Hepatocyte (in vitro differentiated cells): ENCODE measurements around the gene PAOX. TPM values are rescaled to one million over a fixed set of nuclear protein-coding genes. Genes with fewer than 3 reads are reported as not detected.
A peak's percentile ranks its signal among the peaks of the same experiment; 100 is the strongest.
"Not testable (repeated sequence)": the region's sequence is repeated elsewhere in the genome, so short reads cannot be mapped to it uniquely, and the experiment has no call there.

Source experiments
- DNase-seq: peaks from one replicate; pipeline ENCODE4 v3.0.0-alpha.2; 2016; ENCODE audit warnings: low spot score
- H2AFZ ChIP-seq: fragments of 200-600 bp; sonication (generic); 2 replicates; pipeline ENCODE4 v1.6.0; 2016; ENCODE audit warnings: antibody characterized with exemption, mild to moderate bottlenecking
- H3K27ac ChIP-seq: fragments of 200-600 bp; sonication (generic); 2 replicates; pipeline ENCODE4 v1.5.1; 2016; ENCODE audit warnings: mild to moderate bottlenecking
- H3K27me3 ChIP-seq: fragments of 200-600 bp; sonication (generic); 2 replicates; pipeline ENCODE4 v1.6.1; 2016
- H3K36me3 ChIP-seq: fragments of 200-600 bp; sonication (generic); replicated peaks from 2 replicates; pipeline ENCODE4 v1.5.1; 2016; ENCODE audit warnings: low read depth; ENCODE audit not compliant: insufficient read depth
- H3K4me1 ChIP-seq: fragments of 200-600 bp; sonication (generic); 2 replicates; pipeline ENCODE4 v1.5.1; 2016; ENCODE audit warnings: mild to moderate bottlenecking, moderate library complexity; ENCODE audit not compliant: insufficient read depth
- H3K4me2 ChIP-seq: fragments of 200-600 bp; sonication (generic); 2 replicates; pipeline ENCODE4 v1.6.0; 2016
- H3K4me3 ChIP-seq: fragments of 200-600 bp; sonication (generic); 2 replicates; pipeline ENCODE4 v1.5.1; 2016; ENCODE audit warnings: mild to moderate bottlenecking
- H3K79me2 ChIP-seq: fragments of 200-600 bp; sonication (generic); 2 replicates; pipeline ENCODE4 v1.6.0; 2017; ENCODE audit warnings: mild to moderate bottlenecking
- H3K9me2 ChIP-seq: fragments of 200-600 bp; sonication (generic); replicated peaks from 2 replicates; pipeline ENCODE4 v1.6.0; 2017; ENCODE audit warnings: mild to moderate bottlenecking; ENCODE audit not compliant: insufficient read depth
- H3K9me3 ChIP-seq: fragments of 200-600 bp; sonication (generic); 2 replicates; pipeline ENCODE4 v1.5.1; 2016; ENCODE audit warnings: low read depth, mild to moderate bottlenecking
- H4K20me1 ChIP-seq: fragments of 200-600 bp; sonication (generic); 2 replicates; pipeline ENCODE4 v1.6.0; 2016; ENCODE audit warnings: mild to moderate bottlenecking; ENCODE audit not compliant: insufficient read depth, poor library complexity, severe bottlenecking
- CTCF ChIP-seq: fragments of 200-600 bp; sonication (generic); IDR thresholded peaks from 2 replicates; pipeline ENCODE4 v1.5.1; 2016; ENCODE audit warnings: antibody characterized with exemption, mild to moderate bottlenecking; ENCODE audit not compliant: poor library complexity
- EZH2phosphoT487 ChIP-seq: fragments of 200-600 bp; sonication (generic); IDR thresholded peaks from one replicate; pipeline ENCODE4 v1.6.1; 2018; ENCODE audit warnings: antibody characterized with exemption, mild to moderate bottlenecking, low read depth, moderate library complexity; ENCODE audit not compliant: unreplicated experiment, severe bottlenecking
- WGBS: methylation state at CpG from one replicate; pipeline ENCODE4 v1.1.6; 2016; ENCODE audit warnings: low lambda C conversion rate; ENCODE audit errors: missing lambda C conversion rate; 5-methylcytosine and 5-hydroxymethylcytosine counted together
- polyA plus RNA-seq: library from polyadenylated mRNA; unstranded; fragments of >200 nt; fragmentation: Nextera tagmentation; extraction: Ambion mirVana; gene quantifications from 2 replicates; pipeline ENCODE4 v1.2.1, GENCODE V29; 2016
- total RNA-seq: library from RNA; depleted of rRNA; stranded (reverse); fragments of >200 nt; gene quantifications from 2 replicates; pipeline ENCODE4 v1.2.3, GENCODE V29; 2014

Gene PAOX
- total and polyA plus RNA-seq, 2 experiments from 2014 or later: 11.5 to 19.6 TPM

DNA sequence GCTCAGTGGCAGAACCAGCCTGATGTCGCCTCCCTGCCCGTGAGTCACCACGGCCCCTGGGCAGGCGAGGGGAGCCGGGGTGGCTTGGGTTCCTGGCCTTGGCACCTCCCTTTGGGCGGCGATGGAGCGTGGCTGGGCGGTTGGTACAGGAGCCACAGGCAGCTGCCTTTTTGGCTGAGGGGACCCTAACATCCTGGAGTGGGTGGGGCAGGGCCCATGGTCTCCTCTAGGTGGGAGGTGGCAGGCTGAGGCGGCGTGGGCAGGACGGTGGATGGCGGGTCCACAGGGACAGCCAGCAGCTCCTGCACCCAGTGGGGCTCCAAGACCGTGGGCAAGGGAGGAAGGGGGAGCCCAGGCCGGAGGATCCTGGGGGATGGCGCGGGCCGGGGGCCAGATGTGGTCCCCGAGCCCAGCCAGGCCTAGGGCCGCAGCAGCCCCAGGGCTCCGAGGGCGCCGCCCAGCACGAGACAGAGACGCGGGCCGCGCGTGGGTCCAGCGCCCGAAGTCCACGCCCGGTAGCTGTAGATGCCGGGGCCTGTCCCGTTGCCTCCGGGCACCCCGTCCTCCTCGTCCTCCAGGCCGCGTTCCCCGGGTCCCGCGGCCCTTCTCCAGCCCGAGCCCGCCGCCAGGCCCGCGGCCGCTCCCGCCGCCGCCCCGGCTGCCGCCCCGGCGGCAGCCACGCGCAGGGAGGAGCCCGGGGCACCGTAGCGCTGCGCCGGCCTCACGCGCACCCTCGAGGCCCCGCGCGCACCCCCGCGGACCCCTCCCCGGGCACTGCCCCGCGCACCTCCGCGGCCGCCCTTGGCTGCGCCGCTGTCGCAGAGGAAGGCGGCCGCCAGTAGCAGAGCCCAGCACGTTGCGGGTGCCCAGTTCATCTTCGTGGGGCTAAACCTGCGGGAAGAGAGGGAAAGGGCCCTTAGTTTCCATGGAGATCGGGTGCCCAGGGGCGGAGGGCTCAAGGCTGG, 44.0 kb downstream of the PAOX start:
- no peak overlapping the region for H3K4me3 ChIP-seq
- no peaks in the 10 kb centered on the region for H3K79me2 ChIP-seq
- TF ChIP-seq EZH2phosphoT487 (no peak), CTCF (no peak)
- H2AFZ ChIP-seq: no peak overlapping the region
- WGBS: 33% methylated on average over 42 of the region's 88 CpGs
- H3K9me3 ChIP-seq: no peaks in the 10 kb centered on the region
- H3K9me2 ChIP-seq: no peaks in the 10 kb centered on the region
- no peaks in the 10 kb centered on the region for H3K4me1 ChIP-seq
- H4K20me1 ChIP-seq: peaks cover 6% of the 10 kb centered on the region
- H3K4me2 ChIP-seq: peak overlapping the region; percentile 70
- H3K27me3 ChIP-seq: no peaks in the 10 kb centered on the region
- no peaks in the 10 kb centered on the region for H3K36me3 ChIP-seq
- no peak overlapping the region for H3K27ac ChIP-seq
- peak; percentile 13 for DNase-seq

DNA sequence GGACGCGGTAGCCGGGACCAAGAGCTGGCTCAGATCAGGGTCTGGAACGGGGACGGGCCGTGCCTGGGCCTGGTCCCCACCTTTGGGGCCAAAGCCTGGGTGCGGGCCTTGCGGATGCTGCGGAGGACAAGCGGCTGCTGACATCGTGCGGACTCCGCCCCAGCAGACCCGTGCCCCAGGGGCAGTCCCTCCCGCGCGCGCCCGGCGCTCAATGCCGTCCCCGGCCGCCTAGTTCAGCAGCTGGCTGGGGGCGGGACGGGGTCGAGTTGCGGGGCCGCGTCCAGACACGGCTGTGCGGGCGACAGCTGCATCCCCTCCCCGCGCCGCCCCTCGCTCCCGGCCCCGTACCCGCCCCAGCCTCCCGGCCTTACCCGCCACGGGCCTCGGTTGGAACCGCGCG, 45.0 kb downstream of the PAOX start:
- not testable (repeated sequence) for H3K4me3 ChIP-seq, H3K9me2 ChIP-seq, H3K36me3 ChIP-seq, H4K20me1 ChIP-seq, H3K79me2 ChIP-seq, H3K27me3 ChIP-seq, H2AFZ ChIP-seq, H3K27ac ChIP-seq, H3K4me1 ChIP-seq, H3K4me2 ChIP-seq, DNase-seq, H3K9me3 ChIP-seq
- WGBS: no CpG with 5 or more reads among the region's 46 CpGs

DNA sequence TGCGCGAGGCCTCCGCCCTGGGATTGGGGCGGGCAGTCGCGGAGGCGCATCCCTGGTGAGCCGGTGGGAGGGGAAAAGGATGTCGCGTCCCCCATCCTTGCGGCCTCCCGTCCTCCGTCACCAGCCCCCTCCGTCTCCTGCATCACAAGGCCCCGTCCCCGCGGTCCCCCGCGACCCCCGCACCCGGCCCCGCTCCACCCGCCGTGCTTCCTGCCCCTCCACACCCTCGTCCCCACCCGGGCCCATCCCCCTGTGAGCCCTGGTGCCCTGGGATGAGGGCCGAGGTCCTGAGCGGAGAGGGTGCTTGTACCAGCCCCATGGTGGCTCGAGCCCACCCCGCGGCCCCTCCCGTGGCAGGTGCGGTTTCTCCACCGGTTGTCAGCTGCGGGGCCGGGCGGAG, 45.5 kb downstream of the PAOX start, which contains the start of gene SPRN:
TSS of gene SPRN (minus strand) at position 25 of the 400 bp plus-strand sequence. CDS start 944 bp downstream, outside the sequence.
- H2AFZ ChIP-seq, H3K27ac ChIP-seq, H3K27me3 ChIP-seq, H3K9me2 ChIP-seq, H3K9me3 ChIP-seq, H4K20me1 ChIP-seq, H3K36me3 ChIP-seq, H3K79me2 ChIP-seq, H3K4me1 ChIP-seq, DNase-seq, H3K4me3 ChIP-seq: not testable (repeated sequence)
- peak within 1 kb of the TSS; percentile 70 for H3K4me2 ChIP-seq
- no CpG with 5 or more reads among the region's 37 CpGs for WGBS

GRCh38 chr10:133429571-133429970, 50.5 kb downstream of the PAOX start:
- not testable (repeated sequence) for H3K9me2 ChIP-seq, H3K4me2 ChIP-seq, H3K79me2 ChIP-seq, H3K27me3 ChIP-seq, H3K4me1 ChIP-seq, H4K20me1 ChIP-seq, H2AFZ ChIP-seq, H3K9me3 ChIP-seq, H3K4me3 ChIP-seq, DNase-seq, H3K27ac ChIP-seq, H3K36me3 ChIP-seq
- WGBS: 86% methylated on average over 4 of the region's 4 CpGs

GRCh38 chr10:133431888-133432613, 53.0 kb downstream of the PAOX start:
- H3K4me3 ChIP-seq: not testable (repeated sequence)
- WGBS: 76% methylated on average over 8 of the region's 9 CpGs

DNA sequence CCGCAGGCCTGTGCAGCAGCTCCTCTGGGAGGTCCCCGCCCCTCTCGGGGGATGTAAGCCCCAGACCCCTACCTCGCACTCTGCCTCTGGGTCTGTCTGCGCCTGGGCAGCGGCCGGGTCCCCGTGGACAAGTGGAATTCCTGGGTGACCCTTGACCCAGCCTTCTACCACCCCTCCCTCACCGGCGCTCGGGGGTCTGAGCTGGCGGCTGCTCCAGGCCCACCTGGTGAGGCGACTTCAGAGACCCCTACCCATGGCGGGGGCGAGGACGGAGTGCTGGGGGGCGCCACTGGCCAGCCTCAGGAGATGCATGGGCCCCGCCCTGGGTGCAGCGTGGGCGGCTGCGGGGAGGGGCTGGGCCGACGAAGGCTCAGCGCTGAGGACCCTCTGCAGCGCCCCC, 53.7 kb downstream of the PAOX start:
- H3K27me3 ChIP-seq, H3K4me1 ChIP-seq, H3K36me3 ChIP-seq, H3K4me2 ChIP-seq, H3K9me2 ChIP-seq, DNase-seq, H4K20me1 ChIP-seq, H3K79me2 ChIP-seq, H3K4me3 ChIP-seq, H3K9me3 ChIP-seq, H3K27ac ChIP-seq, H2AFZ ChIP-seq: not testable (repeated sequence)
- 100% methylated on average over 1 of the region's 25 CpGs for WGBS

More at GRCh38 chr10:133431888-133432613, 53.0 kb downstream of the PAOX start:
- H2AFZ ChIP-seq, H3K36me3 ChIP-seq, H3K27ac ChIP-seq, H3K79me2 ChIP-seq, H3K4me1 ChIP-seq, DNase-seq, H3K9me2 ChIP-seq, H4K20me1 ChIP-seq, H3K4me2 ChIP-seq, H3K9me3 ChIP-seq, H3K27me3 ChIP-seq: not testable (repeated sequence)
